ENCODE results near the gene RCBTB1. TPM values are rescaled to one million over a fixed set of nuclear protein-coding genes. Genes with fewer than 3 reads are reported as not detected.

The RCBTB1 gene
- total and polyA plus RNA-seq, 10 donors, result 10.0 to 30.9 (median 25.5) TPM

- intact Hi-C loops (cut with DNase I; ENCODE audit: low total_unique reads), result no loop called here
- Histone ChIP-seq H3K27me3 (replicated peaks in 1 of 7) (no peaks in the 10 kb centered on the region), H3K4me1 (peaks cover 0 to 9% (median 0%) of the 10 kb centered on the region in 6 donors), H3K27ac (no peak overlapping the region), H3K9me3 (peaks cover 0 to 4% (median 0%) of the 10 kb centered on the region in 8 donors), H3K36me3 (peaks cover 0 to 99% (median 36%) of the 10 kb centered on the region in 6 donors), H3K4me3 (no peak overlapping the region)
- no peak for DNase-seq
- 80 to 96% (median 89%) methylated on average over 7 to 11 of the region's 11 CpGs for WGBS, 5 donors
- no peak for TF ChIP-seq POLR2A (IDR thresholded peaks at IDR 0.05)
- TF ChIP-seq POLR2AphosphoS5 (IDR thresholded peaks at IDR 0.05), result no peak
- TF ChIP-seq CTCF (IDR thresholded peaks at IDR 0.05 in 8 of 11, conservative IDR thresholded peaks at IDR 0.05 in 3 of 11), result no peak
Observed at GRCh38 chr13:49554387-49554786, 31.0 kb downstream of the RCBTB1 start.

DNA sequence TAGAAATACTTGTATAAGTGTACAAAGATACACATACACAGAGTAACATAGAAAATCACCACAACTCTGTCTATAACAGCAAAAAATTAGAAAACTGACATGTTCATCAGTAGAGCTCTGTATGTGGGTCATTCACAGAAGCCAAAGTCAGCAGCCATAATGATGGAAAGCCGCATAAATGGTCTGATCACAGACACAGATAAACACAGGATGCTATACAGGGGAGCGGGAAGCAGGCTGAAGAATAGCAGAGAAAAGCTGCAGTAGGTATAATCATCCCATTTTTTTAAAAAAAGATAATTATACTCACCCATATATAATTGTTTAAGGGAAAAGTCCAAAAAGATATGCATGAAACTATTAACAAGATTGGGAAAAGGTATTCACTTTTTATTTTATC is 31.5 kb downstream of the RCBTB1 start:
- Histone ChIP-seq H3K9me3 (peaks cover 0 to 1% (median 0%) of the 10 kb centered on the region in 8 donors), H3K36me3 (peaks cover 0 to 99% (median 33%) of the 10 kb centered on the region in 6 donors), H3K27ac (no peak overlapping the region), H3K4me1 (peaks cover 0 to 9% (median 0%) of the 10 kb centered on the region in 6 donors), H3K4me3 (no peak overlapping the region), H3K27me3 (replicated peaks in 1 of 7) (no peaks in the 10 kb centered on the region)
- DNase-seq, result no peak
- intact Hi-C loops (cut with DNase I; ENCODE audit: low total_unique reads), result no loop called here
- no peak for TF ChIP-seq POLR2A (IDR thresholded peaks at IDR 0.05)
- no peak for TF ChIP-seq POLR2AphosphoS5 (IDR thresholded peaks at IDR 0.05)
- no peak for TF ChIP-seq CTCF (IDR thresholded peaks at IDR 0.05 in 8 of 11, conservative IDR thresholded peaks at IDR 0.05 in 3 of 11)
- 93 to 98% (median 96%) methylated on average over 2 of the region's 2 CpGs for WGBS, 5 donors

GRCh38 chr13:49550942-49551644 is 34.3 kb downstream of the RCBTB1 start:
- Histone ChIP-seq H3K27ac (peak overlapping the region in 1 of 8 donors; percentile 32), H3K27me3 (replicated peaks in 1 of 7) (no peaks in the 10 kb centered on the region), H3K9me3 (no peaks in the 10 kb centered on the region), H3K36me3 (peaks cover 0 to 100% (median 33%) of the 10 kb centered on the region in 6 donors), H3K4me1 (peaks cover 0 to 9% (median 0%) of the 10 kb centered on the region in 6 donors), H3K4me3 (no peak overlapping the region)
- no peak for DNase-seq
- 50 to 62% (median 56%) methylated on average over 10 of the region's 10 CpGs for WGBS, 5 donors
- intact Hi-C loops (cut with DNase I; ENCODE audit: low total_unique reads), result no loop called here
- TF ChIP-seq POLR2AphosphoS5 (IDR thresholded peaks at IDR 0.05), result no peak
- no peak for TF ChIP-seq CTCF (IDR thresholded peaks at IDR 0.05 in 8 of 11, conservative IDR thresholded peaks at IDR 0.05 in 3 of 11)
- no peak for TF ChIP-seq POLR2A (IDR thresholded peaks at IDR 0.05)

- Histone ChIP-seq H3K4me1 (peaks cover 0 to 9% (median 0%) of the 10 kb centered on the region in 6 donors), H3K36me3 (peaks cover 0 to 100% (median 26%) of the 10 kb centered on the region in 6 donors), H3K27me3 (replicated peaks in 1 of 7) (no peaks in the 10 kb centered on the region), H3K27ac (no peak overlapping the region), H3K9me3 (no peaks in the 10 kb centered on the region), H3K4me3 (no peak overlapping the region)
- 85 to 89% (median 87%) methylated on average over 15 of the region's 15 CpGs for WGBS, 5 donors
- intact Hi-C loops (cut with DNase I; ENCODE audit: low total_unique reads), result no loop called here
- TF ChIP-seq POLR2A (IDR thresholded peaks at IDR 0.05) (no peak), CTCF (IDR thresholded peaks at IDR 0.05 in 8 of 11, conservative IDR thresholded peaks at IDR 0.05 in 3 of 11) (no peak), POLR2AphosphoS5 (IDR thresholded peaks at IDR 0.05) (no peak)
- no peak for DNase-seq
Observed at GRCh38 chr13:49549289-49549688, 36.1 kb downstream of the RCBTB1 start.
